GM12865 (cell line): ENCODE data around the gene PIEZO1.
A peak's percentile ranks its signal among the peaks of the same experiment; 100 is the strongest.

Experiments used
- DNase-seq: peaks from one replicate; pipeline ENCODE4 v3.0.0; 2010; ENCODE audit warnings: low read depth
- H3K4me3 ChIP-seq: 2 replicates; pipeline ENCODE4 v1.5.1; 2011; ENCODE audit warnings: mild to moderate bottlenecking, low read depth, low read length, control low read depth
- CTCF ChIP-seq: IDR thresholded peaks from 2 replicates; pipeline ENCODE4 v1.5.1; 2011; ENCODE audit warnings: low read length, control low read depth, low read depth, inconsistent platforms; ENCODE audit not compliant: insufficient read depth; ENCODE audit errors: missing control alignments

PIEZO1 gene

GRCh38 chr16:88697831-88698615 is 87.0 kb downstream of the PIEZO1 start:
- no peak overlapping the region for H3K4me3 ChIP-seq
- TF ChIP-seq CTCF, result peak; percentile 18
- DNase-seq, result no peak

- TF ChIP-seq CTCF, result no peak
- DNase-seq, result no peak
These were observed 87.7 kb downstream of the PIEZO1 start for GRCh38 chr16:88697116-88697830.

GRCh38 chr16:88696441-88696840 is 88.6 kb downstream of the PIEZO1 start:
- DNase-seq, result no peak
- TF ChIP-seq CTCF, result no peak
- H3K4me3 ChIP-seq, result no peak overlapping the region

More at GRCh38 chr16:88697116-88697830, 87.7 kb downstream of the PIEZO1 start:
- H3K4me3 ChIP-seq, result no peak overlapping the region

- no peak for TF ChIP-seq CTCF
- DNase-seq, result no peak
- H3K4me3 ChIP-seq, result no peak overlapping the region
These were observed 89.3 kb downstream of the PIEZO1 start for GRCh38 chr16:88695753-88696152.

GRCh38 chr16:88695218-88695617 is 89.8 kb downstream of the PIEZO1 start:
- no peak for DNase-seq
- H3K4me3 ChIP-seq, result no peak overlapping the region
- TF ChIP-seq CTCF, result no peak

- no peak overlapping the region for H3K4me3 ChIP-seq
- no peak for DNase-seq
- TF ChIP-seq CTCF, result no peak
These were observed 90.6 kb downstream of the PIEZO1 start for GRCh38 chr16:88694221-88695087.
